GM12878 (cell line): ENCODE results near the gene YWHAH.

ENCODE experiments used
- CTCF ChIP-seq, 3 experiments: IDR thresholded peaks in 2 of 3; conservative IDR thresholded peaks in 1 of 3; 2 replicates each; pipeline ENCODE4 v1.5.1; 2011; ENCODE audit warnings: low read depth in 3 of 3, low read length in 3 of 3, mild to moderate bottlenecking in 3 of 3, control low read depth in 2 of 3, moderate library complexity in 2 of 3, inconsistent platforms in 1 of 3, mixed read lengths in 1 of 3; ENCODE audit not compliant: control insufficient read depth in 2 of 3, insufficient read depth in 1 of 3; ENCODE audit errors: extremely low read depth in 1 of 3
- E2F8 ChIP-seq: fragments of 450-650 bp; IDR thresholded peaks from 2 replicates; pipeline ENCODE4 v1.6.1; 2018; ENCODE audit warnings: mild to moderate bottlenecking, low read depth, moderate library complexity; ENCODE audit not compliant: partially characterized antibody
- ESRRA ChIP-seq: IDR thresholded peaks from 2 replicates; pipeline ENCODE4 v1.6.1; 2012; ENCODE audit warnings: mild to moderate bottlenecking, low read length, improper control_type of control experiment
- FOXK2 ChIP-seq: fragments of 450-650 bp; IDR thresholded peaks from 2 replicates; pipeline ENCODE4 v1.6.1; 2017; ENCODE audit warnings: mild to moderate bottlenecking, moderate library complexity
- NR2C2 ChIP-seq: IDR thresholded peaks from 2 replicates; pipeline ENCODE4 v1.6.1; 2011; ENCODE audit warnings: borderline replicate concordance, low read depth; ENCODE audit not compliant: control insufficient read depth, insufficient read length
- NRF1 ChIP-seq: conservative IDR thresholded peaks from 2 replicates; pipeline ENCODE4 v1.6.1; 2011; ENCODE audit warnings: mild to moderate bottlenecking, low read depth, low read length, improper control_type of control experiment
- PBX3 ChIP-seq: IDR thresholded peaks from 2 replicates; pipeline ENCODE4 v1.6.1; 2011; ENCODE audit warnings: mild to moderate bottlenecking, low read depth, low read length, moderate library complexity; ENCODE audit not compliant: insufficient replicate concordance
- POLR2AphosphoS5 ChIP-seq: IDR thresholded peaks from 2 replicates; pipeline ENCODE4 v1.6.1; 2011; ENCODE audit warnings: mild to moderate bottlenecking, low read length, inconsistent platforms
- RCOR1 ChIP-seq: conservative IDR thresholded peaks from 2 replicates; pipeline ENCODE4 v1.6.1; 2012; ENCODE audit warnings: low read depth, low read length, improper control_type of control experiment
- ZBED1 ChIP-seq: IDR thresholded peaks from 2 replicates; pipeline ENCODE4 v1.6.1; 2016; ENCODE audit warnings: borderline replicate concordance
- TF ChIP-seq, protein P1 (sequence below): IDR thresholded peaks from 2 replicates; pipeline ENCODE4 v1.6.1; 2012; ENCODE audit warnings: improper control_type of control experiment, low read depth, low read length; ENCODE audit not compliant: insufficient replicate concordance

- TF ChIP-seq E2F8 (no peak), ESRRA (no peak), CTCF (IDR thresholded peaks at IDR 0.05 in 2 of 3, conservative IDR thresholded peaks at IDR 0.05 in 1 of 3; ENCODE audit: control insufficient read depth in 2 of 3, extremely low read depth in 1 of 3, insufficient read depth in 1 of 3, low read depth in 3 of 3, low read length in 3 of 3) (no peak), RCOR1 (no peak), FOXK2 (no peak), POLR2AphosphoS5 (no peak), PBX3 (no peak), ZBED1 (no peak), NRF1 (no peak), NR2C2 (no peak)
- TF ChIP-seq, protein P1, sequence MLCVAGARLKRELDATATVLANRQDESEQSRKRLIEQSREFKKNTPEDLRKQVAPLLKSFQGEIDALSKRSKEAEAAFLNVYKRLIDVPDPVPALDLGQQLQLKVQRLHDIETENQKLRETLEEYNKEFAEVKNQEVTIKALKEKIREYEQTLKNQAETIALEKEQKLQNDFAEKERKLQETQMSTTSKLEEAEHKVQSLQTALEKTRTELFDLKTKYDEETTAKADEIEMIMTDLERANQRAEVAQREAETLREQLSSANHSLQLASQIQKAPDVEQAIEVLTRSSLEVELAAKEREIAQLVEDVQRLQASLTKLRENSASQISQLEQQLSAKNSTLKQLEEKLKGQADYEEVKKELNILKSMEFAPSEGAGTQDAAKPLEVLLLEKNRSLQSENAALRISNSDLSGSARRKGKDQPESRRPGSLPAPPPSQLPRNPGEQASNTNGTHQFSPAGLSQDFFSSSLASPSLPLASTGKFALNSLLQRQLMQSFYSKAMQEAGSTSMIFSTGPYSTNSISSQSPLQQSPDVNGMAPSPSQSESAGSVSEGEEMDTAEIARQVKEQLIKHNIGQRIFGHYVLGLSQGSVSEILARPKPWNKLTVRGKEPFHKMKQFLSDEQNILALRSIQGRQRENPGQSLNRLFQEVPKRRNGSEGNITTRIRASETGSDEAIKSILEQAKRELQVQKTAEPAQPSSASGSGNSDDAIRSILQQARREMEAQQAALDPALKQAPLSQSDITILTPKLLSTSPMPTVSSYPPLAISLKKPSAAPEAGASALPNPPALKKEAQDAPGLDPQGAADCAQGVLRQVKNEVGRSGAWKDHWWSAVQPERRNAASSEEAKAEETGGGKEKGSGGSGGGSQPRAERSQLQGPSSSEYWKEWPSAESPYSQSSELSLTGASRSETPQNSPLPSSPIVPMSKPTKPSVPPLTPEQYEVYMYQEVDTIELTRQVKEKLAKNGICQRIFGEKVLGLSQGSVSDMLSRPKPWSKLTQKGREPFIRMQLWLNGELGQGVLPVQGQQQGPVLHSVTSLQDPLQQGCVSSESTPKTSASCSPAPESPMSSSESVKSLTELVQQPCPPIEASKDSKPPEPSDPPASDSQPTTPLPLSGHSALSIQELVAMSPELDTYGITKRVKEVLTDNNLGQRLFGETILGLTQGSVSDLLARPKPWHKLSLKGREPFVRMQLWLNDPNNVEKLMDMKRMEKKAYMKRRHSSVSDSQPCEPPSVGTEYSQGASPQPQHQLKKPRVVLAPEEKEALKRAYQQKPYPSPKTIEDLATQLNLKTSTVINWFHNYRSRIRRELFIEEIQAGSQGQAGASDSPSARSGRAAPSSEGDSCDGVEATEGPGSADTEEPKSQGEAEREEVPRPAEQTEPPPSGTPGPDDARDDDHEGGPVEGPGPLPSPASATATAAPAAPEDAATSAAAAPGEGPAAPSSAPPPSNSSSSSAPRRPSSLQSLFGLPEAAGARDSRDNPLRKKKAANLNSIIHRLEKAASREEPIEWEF, result no peak
Observed at GRCh38 chr22:31962387-31963125, 18.2 kb downstream of the YWHAH start.
